Thymus (tissue), 11 donors: ENCODE data around the gene PRKCA. TPM values are rescaled to one million over a fixed set of nuclear protein-coding genes. Genes with fewer than 3 reads are reported as not detected.
A peak's percentile ranks its signal among the peaks of the same experiment; 100 is the strongest.

Experiments
- DNase-seq, 9 donors: peaks; one replicate each; pipeline ENCODE4 v3.0.0-alpha.2; 2013; ENCODE audit warnings: low spot score in 9 of 9, low read depth in 6 of 9, missing footprints in 1 of 9
- H3K27ac ChIP-seq, 2 donors: one replicate each; pipeline ENCODE4 v1.5.1; 2013; ENCODE audit warnings: control low read depth in 1 of 2, low read depth in 1 of 2, low read length in 1 of 2, mild to moderate bottlenecking in 1 of 2, moderate library complexity in 1 of 2
- H3K27me3 ChIP-seq, 2 donors: one replicate each; pipeline ENCODE4 v1.5.1; 2013; ENCODE audit warnings: low read length in 1 of 2; ENCODE audit not compliant: control insufficient read depth in 2 of 2, insufficient read depth in 1 of 2
- H3K36me3 ChIP-seq, 2 donors: one replicate each; pipeline ENCODE4 v1.5.1; 2013; ENCODE audit warnings: low read length in 1 of 2, mild to moderate bottlenecking in 1 of 2, moderate library complexity in 1 of 2; ENCODE audit not compliant: control insufficient read depth in 2 of 2, insufficient read depth in 2 of 2
- H3K4me1 ChIP-seq, 2 donors: one replicate each; pipeline ENCODE4 v1.5.1; 2013; ENCODE audit warnings: low read length in 2 of 2; ENCODE audit not compliant: control insufficient read depth in 2 of 2, insufficient read depth in 2 of 2
- H3K4me3 ChIP-seq, 2 donors: one replicate each; pipeline ENCODE4 v1.5.1; 2013; ENCODE audit warnings: low read length in 2 of 2, control low read depth in 1 of 2, mild to moderate bottlenecking in 1 of 2
- H3K9me3 ChIP-seq, 2 donors: one replicate each; pipeline ENCODE4 v1.5.1; 2013; ENCODE audit warnings: low read length in 1 of 2, mild to moderate bottlenecking in 1 of 2; ENCODE audit not compliant: control insufficient read depth in 2 of 2, insufficient read depth in 1 of 2
- WGBS: extraction: QIAGEN DNeasy Blood & Tissue Kit; methylation state at CpG from one replicate; pipeline ENCODE4 v1.1.7; 2013; 5-methylcytosine and 5-hydroxymethylcytosine counted together
- polyA plus RNA-seq: library from polyadenylated mRNA; stranded (reverse); fragments of 200-250 nt; gene quantifications from one replicate; pipeline ENCODE4 v1.2.3, GENCODE V29; 2013
- total RNA-seq: library from RNA; stranded (reverse); fragments of 120-200 nt; gene quantifications from one replicate; pipeline ENCODE4 v1.2.4, GENCODE V29; 2013
- donor health status: healthy.

PRKCA gene
- total and polyA plus RNA-seq, 2 donors = 2.7 to 3.2 TPM

DNA sequence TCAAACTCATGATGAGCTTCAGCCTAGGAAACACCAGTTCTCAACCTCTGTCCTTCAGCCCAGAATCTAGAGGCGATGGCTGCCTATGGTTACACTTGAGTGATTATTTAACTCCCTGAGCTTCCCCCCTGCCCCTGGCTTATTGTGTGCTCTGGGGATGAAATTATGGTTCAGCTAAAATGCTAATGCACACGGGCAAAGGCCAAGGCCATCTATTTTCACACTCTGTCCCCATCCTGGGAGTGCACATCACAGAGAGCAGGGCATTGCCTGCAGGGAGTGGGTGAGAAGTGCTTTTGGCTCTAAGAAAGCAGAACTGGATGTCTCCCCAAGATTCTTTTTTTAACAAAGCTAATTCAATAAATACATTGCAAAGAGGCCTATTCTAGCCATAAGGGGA lies 510.9 kb downstream of the PRKCA start:
- no peak overlapping the region for H3K4me3 ChIP-seq
- peaks cover 0 to 3% of the 10 kb centered on the region in 2 donors for H3K9me3 ChIP-seq
- H3K27me3 ChIP-seq = peaks cover 0 to 6% of the 10 kb centered on the region in 2 donors
- H3K4me1 ChIP-seq = peaks cover 2% of the 10 kb centered on the region in 2 donors
- 90% methylated on average over 2 of the region's 2 CpGs for WGBS
- H3K36me3 ChIP-seq = no peaks in the 10 kb centered on the region
- H3K27ac ChIP-seq = no peak overlapping the region
- no peak for DNase-seq

- H3K9me3 ChIP-seq = peaks cover 0 to 5% of the 10 kb centered on the region in 2 donors
- WGBS = 96% methylated on average over 6 of the region's 6 CpGs
- no peak overlapping the region for H3K4me3 ChIP-seq
- no peaks in the 10 kb centered on the region for H3K36me3 ChIP-seq
- H3K27me3 ChIP-seq = peaks cover 0 to 6% of the 10 kb centered on the region in 2 donors
- H3K27ac ChIP-seq = no peak overlapping the region
- DNase-seq = no peak
- H3K4me1 ChIP-seq = no peaks in the 10 kb centered on the region
These were observed 511.6 kb downstream of the PRKCA start for GRCh38 chr17:66814026-66814425.

DNA sequence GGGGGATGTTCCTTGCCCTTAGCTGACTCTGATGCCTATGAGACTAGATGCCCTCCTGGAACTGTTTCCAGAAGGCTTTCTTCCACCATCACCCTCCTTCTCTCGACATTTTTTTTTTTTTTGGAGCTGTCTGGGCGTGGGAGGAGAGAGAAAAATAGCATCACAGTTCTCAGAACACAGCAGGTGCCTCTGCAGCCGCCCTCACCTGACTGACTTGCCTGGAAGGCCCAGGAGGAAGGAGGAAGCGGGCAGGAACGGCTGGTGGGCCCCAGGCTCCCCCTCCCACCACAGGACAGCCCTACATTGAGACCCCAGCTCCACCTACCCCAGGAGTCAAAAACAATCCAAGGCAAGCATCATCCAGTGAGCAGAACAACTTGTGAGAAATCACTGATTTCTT lies 512.2 kb downstream of the PRKCA start:
- peaks cover 0 to 5% of the 10 kb centered on the region in 2 donors for H3K9me3 ChIP-seq
- H3K27ac ChIP-seq = no peak overlapping the region
- no peak overlapping the region for H3K4me3 ChIP-seq
- DNase-seq = no peak
- no peaks in the 10 kb centered on the region for H3K4me1 ChIP-seq
- H3K36me3 ChIP-seq = no peaks in the 10 kb centered on the region
- H3K27me3 ChIP-seq = peaks cover 0 to 6% of the 10 kb centered on the region in 2 donors
- 60% methylated on average over 5 of the region's 5 CpGs for WGBS

DNA sequence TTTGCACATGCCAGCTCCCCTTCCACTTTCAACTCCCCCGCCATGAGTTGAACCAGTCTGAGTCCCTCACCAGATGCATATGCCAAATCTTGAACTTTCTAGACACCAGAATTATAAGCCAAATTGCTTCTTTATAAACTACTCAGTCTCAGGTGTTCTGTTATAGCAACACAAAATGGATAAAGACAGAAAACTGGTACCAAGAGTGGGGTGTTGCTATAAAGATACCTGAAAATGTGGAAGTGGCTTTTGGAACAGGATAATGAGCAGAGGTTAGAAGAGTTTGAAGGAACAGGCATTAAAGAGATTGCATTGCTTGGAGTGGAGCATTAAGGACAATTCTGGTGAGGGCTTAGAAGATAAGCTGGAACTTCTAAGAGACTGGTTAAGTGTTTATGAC lies 515.3 kb downstream of the PRKCA start:
- H3K36me3 ChIP-seq = no peaks in the 10 kb centered on the region
- no peak overlapping the region for H3K27ac ChIP-seq
- DNase-seq = no peak
- H3K9me3 ChIP-seq = peaks cover 0 to 5% of the 10 kb centered on the region in 2 donors
- H3K4me3 ChIP-seq = no peak overlapping the region
- no peaks in the 10 kb centered on the region for H3K4me1 ChIP-seq
- peaks cover 0 to 4% of the 10 kb centered on the region in 2 donors for H3K27me3 ChIP-seq
- WGBS = 100% methylated on average over 1 of the region's 1 CpG

GRCh38 chr17:66819466-66819865 lies 517.1 kb downstream of the PRKCA start:
- no peak overlapping the region for H3K27ac ChIP-seq
- no peak for DNase-seq
- H3K4me3 ChIP-seq = no peak overlapping the region
- H3K36me3 ChIP-seq = no peaks in the 10 kb centered on the region
- 87% methylated on average over 6 of the region's 6 CpGs for WGBS
- H3K9me3 ChIP-seq = peaks cover 0 to 5% of the 10 kb centered on the region in 2 donors
- no peaks in the 10 kb centered on the region for H3K27me3 ChIP-seq
- H3K4me1 ChIP-seq = no peaks in the 10 kb centered on the region

GRCh38 chr17:66822009-66822408 lies 519.6 kb downstream of the PRKCA start:
- H3K9me3 ChIP-seq = peaks cover 0 to 5% of the 10 kb centered on the region in 2 donors
- H3K4me1 ChIP-seq = no peaks in the 10 kb centered on the region
- H3K4me3 ChIP-seq = no peak overlapping the region
- H3K36me3 ChIP-seq = no peaks in the 10 kb centered on the region
- DNase-seq = no peak
- WGBS = 90% methylated on average over 8 of the region's 8 CpGs
- peaks cover 0 to 3% of the 10 kb centered on the region in 2 donors for H3K27me3 ChIP-seq
- H3K27ac ChIP-seq = no peak overlapping the region

- Histone ChIP-seq H3K4me3 (no peak overlapping the region), H3K27me3 (peaks cover 2 to 37% of the 10 kb centered on the region in 2 donors), H3K9me3 (no peaks in the 10 kb centered on the region), H3K36me3 (no peaks in the 10 kb centered on the region), H3K4me1 (peaks cover 0 to 3% of the 10 kb centered on the region in 2 donors), H3K27ac (no peak overlapping the region)
- DNase-seq = no peak
- WGBS = 72% methylated on average over 6 of the region's 6 CpGs
These were observed 524.4 kb downstream of the PRKCA start for GRCh38 chr17:66826856-66827255.

DNA sequence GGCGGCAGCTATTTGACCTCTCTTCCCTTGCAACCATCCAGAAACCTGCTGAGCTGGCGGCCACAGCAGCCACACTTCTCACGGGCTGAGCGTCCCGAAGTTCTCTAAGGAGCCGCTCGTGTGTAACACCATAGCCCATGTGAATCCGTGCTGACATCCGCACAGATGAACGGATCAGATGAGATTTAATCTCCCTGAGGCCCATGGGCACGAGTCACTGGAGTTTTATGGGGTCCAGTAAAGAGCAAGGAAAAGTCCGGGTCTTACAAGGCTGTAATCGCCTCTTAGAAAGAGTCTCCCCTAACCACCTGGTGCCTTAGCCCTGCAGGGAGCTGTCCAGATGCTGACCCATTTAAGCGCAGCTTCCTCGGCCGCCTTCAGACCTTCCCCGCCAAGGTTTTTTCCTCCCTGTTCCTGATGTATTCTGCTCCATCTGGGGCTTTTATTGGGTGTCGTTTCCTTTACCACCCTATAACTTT lies 527.0 kb downstream of the PRKCA start:
- Histone ChIP-seq H3K9me3 (no peaks in the 10 kb centered on the region), H3K4me1 (peaks cover 0 to 3% of the 10 kb centered on the region in 2 donors), H3K27ac (no peak overlapping the region), H3K27me3 (peaks cover 8 to 56% of the 10 kb centered on the region in 2 donors), H3K4me3 (no peak overlapping the region), H3K36me3 (no peaks in the 10 kb centered on the region)
- DNase-seq = peak in 4 of 9 donors; percentile 10 to 56 (median 34)
- 11% methylated on average over 18 of the region's 18 CpGs for WGBS

- Histone ChIP-seq H3K4me3 (no peak overlapping the region), H3K27me3 (peaks cover 10 to 60% of the 10 kb centered on the region in 2 donors), H3K4me1 (peaks cover 0 to 3% of the 10 kb centered on the region in 2 donors), H3K9me3 (no peaks in the 10 kb centered on the region), H3K36me3 (no peaks in the 10 kb centered on the region), H3K27ac (no peak overlapping the region)
- 6% methylated on average over 10 of the region's 10 CpGs for WGBS
- DNase-seq = no peak
These were observed 527.5 kb downstream of the PRKCA start for GRCh38 chr17:66829883-66830282.
